Mammary epithelial cell (primary cell): Measurements from ENCODE around the gene MOG.

Experiments
- EZH2 ChIP-seq: IDR thresholded peaks from 2 replicates; pipeline ENCODE4 v1.6.1; 2012; ENCODE audit warnings: low read length, inconsistent platforms, borderline replicate concordance
- TF ChIP-seq, protein P1 (sequence below), 2 donors: IDR thresholded peaks in 1 of 2; conservative IDR thresholded peaks in 1 of 2; 2 replicates each; pipeline ENCODE4 v1.5.1; 2011 to 2012; ENCODE audit warnings: inconsistent platforms in 2 of 2, low read length in 2 of 2, mild to moderate bottlenecking in 2 of 2, control low read depth in 1 of 2, low read depth in 1 of 2; ENCODE audit not compliant: insufficient read depth in 1 of 2; ENCODE audit errors: extremely low read depth in 1 of 2

DNA sequence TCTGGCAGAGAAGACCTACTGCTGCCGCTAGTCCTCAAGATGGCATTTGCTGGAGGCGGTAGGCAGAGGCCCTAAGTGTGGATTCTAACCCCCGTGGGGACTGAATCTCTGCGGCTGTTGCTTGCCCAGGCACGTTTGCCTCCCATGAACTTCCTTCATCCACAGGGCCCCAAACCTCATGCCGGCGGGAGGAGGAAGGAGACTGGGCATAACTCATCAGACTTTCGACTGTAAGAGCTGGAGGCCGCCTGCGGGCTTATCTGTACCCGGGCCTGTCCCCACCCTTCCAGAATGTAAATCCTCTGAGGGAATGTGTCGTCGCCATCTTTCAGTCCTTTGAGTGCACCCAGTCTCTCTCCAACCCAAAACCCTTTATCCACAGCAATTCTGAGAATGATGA is 23.1 kb downstream of the MOG start:
- no peak for TF ChIP-seq EZH2
- TF ChIP-seq, protein P1, sequence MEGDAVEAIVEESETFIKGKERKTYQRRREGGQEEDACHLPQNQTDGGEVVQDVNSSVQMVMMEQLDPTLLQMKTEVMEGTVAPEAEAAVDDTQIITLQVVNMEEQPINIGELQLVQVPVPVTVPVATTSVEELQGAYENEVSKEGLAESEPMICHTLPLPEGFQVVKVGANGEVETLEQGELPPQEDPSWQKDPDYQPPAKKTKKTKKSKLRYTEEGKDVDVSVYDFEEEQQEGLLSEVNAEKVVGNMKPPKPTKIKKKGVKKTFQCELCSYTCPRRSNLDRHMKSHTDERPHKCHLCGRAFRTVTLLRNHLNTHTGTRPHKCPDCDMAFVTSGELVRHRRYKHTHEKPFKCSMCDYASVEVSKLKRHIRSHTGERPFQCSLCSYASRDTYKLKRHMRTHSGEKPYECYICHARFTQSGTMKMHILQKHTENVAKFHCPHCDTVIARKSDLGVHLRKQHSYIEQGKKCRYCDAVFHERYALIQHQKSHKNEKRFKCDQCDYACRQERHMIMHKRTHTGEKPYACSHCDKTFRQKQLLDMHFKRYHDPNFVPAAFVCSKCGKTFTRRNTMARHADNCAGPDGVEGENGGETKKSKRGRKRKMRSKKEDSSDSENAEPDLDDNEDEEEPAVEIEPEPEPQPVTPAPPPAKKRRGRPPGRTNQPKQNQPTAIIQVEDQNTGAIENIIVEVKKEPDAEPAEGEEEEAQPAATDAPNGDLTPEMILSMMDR (conservative IDR thresholded peaks at IDR 0.05 in 1 of 2, IDR thresholded peaks at IDR 0.05 in 1 of 2; ENCODE audit: extremely low read depth in 1 of 2, insufficient read depth in 1 of 2, low read depth in 1 of 2, low read length in 2 of 2), result no peak
